ENCODE data around the gene BPIFB3.
"Not testable (repeated sequence)": the region's sequence is repeated elsewhere in the genome, so short reads cannot be mapped to it uniquely, and the experiment has no call there.

The BPIFB3 gene

GRCh38 chr20:33104336-33104735 is 50.6 kb downstream of the BPIFB3 start:
- DNase-seq = no peak
- intact Hi-C loops (cut with DNase I) = no loop called here

- no peak for DNase-seq
Observed at GRCh38 chr20:33105316-33105924, 51.7 kb downstream of the BPIFB3 start.

GRCh38 chr20:33106058-33106620 is 52.4 kb downstream of the BPIFB3 start:
- intact Hi-C loops (cut with DNase I); DNase-seq: not testable (repeated sequence)

More at GRCh38 chr20:33105316-33105924, 51.7 kb downstream of the BPIFB3 start:
- intact Hi-C loops (cut with DNase I) = no loop called here

- intact Hi-C loops (cut with DNase I) = no loop called here
- DNase-seq = no peak
Observed at GRCh38 chr20:33108661-33109060, 55.0 kb downstream of the BPIFB3 start.

GRCh38 chr20:33110147-33110825 is 56.6 kb downstream of the BPIFB3 start:
- intact Hi-C loops (cut with DNase I) = no loop called here
- no peak for DNase-seq

GRCh38 chr20:33111306-33111705 is 57.6 kb downstream of the BPIFB3 start:
- no peak for DNase-seq
- intact Hi-C loops (cut with DNase I) = no loop called here

GRCh38 chr20:33112547-33113386 is 59.1 kb downstream of the BPIFB3 start:
- intact Hi-C loops (cut with DNase I) = no loop called here
- no peak for DNase-seq

GRCh38 chr20:33113387-33113908 is 59.7 kb downstream of the BPIFB3 start:
- intact Hi-C loops (cut with DNase I) = no loop called here
- no peak for DNase-seq

- DNase-seq; intact Hi-C loops (cut with DNase I): not testable (repeated sequence)
Observed at GRCh38 chr20:33115501-33115900, 61.8 kb downstream of the BPIFB3 start.

- no peak for DNase-seq
- intact Hi-C loops (cut with DNase I) = loop anchor here (10.0 kb wide), 1 partner anchor 75 kb away; no protein-coding TSS in a partner anchor
Observed at GRCh38 chr20:33119725-33120720, 66.3 kb downstream of the BPIFB3 start.

GRCh38 chr20:33120934-33121333 is 67.2 kb downstream of the BPIFB3 start:
- DNase-seq = no peak
- intact Hi-C loops (cut with DNase I) = loop anchor here (10.0 kb wide), 1 partner anchor 74 kb away; no protein-coding TSS in a partner anchor

GRCh38 chr20:33122297-33122696 is 68.6 kb downstream of the BPIFB3 start:
- DNase-seq = not testable (repeated sequence)
- intact Hi-C loops (cut with DNase I) = loop anchor here (10.0 kb wide), 1 partner anchor 73 kb away; no protein-coding TSS in a partner anchor

Data from head of caudate nucleus (tissue), 42 donors.